Erythroblast (primary cell): ENCODE data around the gene TECPR1.

Source experiments
- GATA1 ChIP-seq: IDR thresholded peaks from 2 replicates; pipeline ENCODE4 v1.6.1; 2011; ENCODE audit warnings: low read depth, mild to moderate bottlenecking, control low read depth, low read length, moderate library complexity
- POLR2A ChIP-seq: IDR thresholded peaks from 2 replicates; pipeline ENCODE4 v1.6.1; 2011; ENCODE audit warnings: mild to moderate bottlenecking, low read length

DNA sequence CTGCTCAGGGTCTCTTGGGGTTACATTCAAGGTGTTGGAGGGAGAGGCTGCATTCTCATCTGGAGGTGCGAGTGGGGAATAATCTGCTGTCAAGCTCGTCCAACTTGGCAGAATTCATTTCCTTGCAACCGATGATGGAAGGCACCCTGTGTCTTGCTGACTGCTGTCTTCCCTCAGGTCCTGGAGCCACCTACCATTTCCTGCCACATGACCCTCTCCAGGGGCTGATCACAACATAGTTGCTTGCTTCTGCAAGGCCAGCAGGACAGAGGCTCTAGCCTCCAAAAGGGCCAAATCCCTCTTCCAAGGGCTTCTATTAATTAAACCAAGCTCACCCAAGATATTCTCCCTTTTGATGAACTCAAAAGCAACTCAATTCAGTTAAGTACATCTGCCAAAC, 15.3 kb upstream of the TECPR1 start:
- TF ChIP-seq POLR2A, result no peak
- TF ChIP-seq GATA1, result no peak
